H7 (cell line): ENCODE results near the gene PEG3. TPM values are rescaled to one million over a fixed set of nuclear protein-coding genes. Genes with fewer than 3 reads are reported as not detected.
"Not testable (repeated sequence)": the region's sequence is repeated elsewhere in the genome, so short reads cannot be mapped to it uniquely, and the experiment has no call there.

Experiments used
- DNase-seq: peaks from one replicate; pipeline ENCODE4 v3.0.0; 2012
- H3K27me3 ChIP-seq: 2 replicates; pipeline ENCODE4 v1.6.0; 2011; ENCODE audit warnings: mild to moderate bottlenecking, low read length; ENCODE audit not compliant: control insufficient read depth, insufficient read depth
- H3K36me3 ChIP-seq: replicated peaks from 2 replicates; pipeline ENCODE4 v1.5.1; 2011; ENCODE audit warnings: low read length; ENCODE audit not compliant: control insufficient read depth, insufficient read depth
- H3K4me3 ChIP-seq: 2 replicates; pipeline ENCODE4 v1.5.1; 2011; ENCODE audit warnings: low read depth, mild to moderate bottlenecking, control low read depth, low read length, moderate library complexity; ENCODE audit not compliant: insufficient read depth
- total RNA-seq: library from RNA; depleted of rRNA; stranded (reverse); fragments of >200 nt; shearing (Covaris generic); gene quantifications from 2 replicates; pipeline ENCODE4 v1.2.3, GENCODE V29; 2014

Gene PEG3
- total RNA-seq, 1 experiment from 2014 or later, result not detected

DNA sequence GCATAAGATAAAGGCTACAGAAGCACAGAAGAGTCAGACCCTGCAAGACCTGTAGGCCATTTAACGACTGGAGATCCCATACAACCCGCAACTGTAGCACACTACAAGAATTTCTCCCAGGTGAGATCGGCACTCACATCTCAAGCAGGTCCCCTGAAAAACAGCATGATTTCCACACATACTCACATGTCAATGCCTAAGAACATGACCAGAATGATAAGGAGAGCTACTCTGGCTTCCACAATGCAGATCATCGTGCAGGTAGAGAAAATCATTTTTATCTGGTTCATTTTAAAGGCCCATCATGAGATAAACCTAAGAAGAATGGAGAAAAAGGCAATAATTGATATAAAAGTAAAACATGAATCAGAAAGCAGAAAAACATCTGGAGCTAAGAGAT, 17.5 kb upstream of the PEG3 start:
- Histone ChIP-seq H3K27me3 (no peaks in the 10 kb centered on the region), H3K36me3 (no peaks in the 10 kb centered on the region), H3K4me3 (no peak overlapping the region)
- DNase-seq, result no peak

DNA sequence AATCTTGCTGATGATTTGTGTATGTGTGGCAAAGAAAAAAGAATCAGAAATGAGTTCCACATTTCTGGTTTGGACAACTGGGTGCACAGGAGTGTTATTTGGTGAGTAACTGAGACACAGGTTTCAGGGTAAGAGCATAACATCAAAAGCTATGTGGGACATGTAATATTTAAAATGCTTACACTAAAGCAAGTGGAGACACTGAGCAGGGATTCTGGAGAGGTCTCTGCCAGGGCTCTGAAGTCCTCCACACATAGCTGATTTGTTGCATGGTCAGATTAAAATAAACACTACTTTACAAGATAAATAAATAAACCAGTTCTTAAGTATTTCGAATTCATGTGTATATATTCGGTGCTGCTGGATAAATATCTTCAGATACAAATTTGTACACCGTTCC, 16.3 kb upstream of the PEG3 start:
- H3K4me3 ChIP-seq, result no peak overlapping the region
- no peaks in the 10 kb centered on the region for H3K36me3 ChIP-seq
- DNase-seq, result no peak
- no peaks in the 10 kb centered on the region for H3K27me3 ChIP-seq

- not testable (repeated sequence) for H3K36me3 ChIP-seq, DNase-seq, H3K4me3 ChIP-seq, H3K27me3 ChIP-seq
Measured at GRCh38 chr19:56852361-56852760, 11.8 kb upstream of the PEG3 start.

- Histone ChIP-seq H3K27me3 (no peaks in the 10 kb centered on the region), H3K36me3 (no peaks in the 10 kb centered on the region)
Measured at GRCh38 chr19:56848166-56848565, 7.6 kb upstream of the PEG3 start.

GRCh38 chr19:56842412-56842811, 1.9 kb upstream of the PEG3 start:
- Histone ChIP-seq H3K27me3 (no peaks in the 10 kb centered on the region), H3K4me3 (no peak overlapping the region)
- no peak for DNase-seq

More at GRCh38 chr19:56848166-56848565, 7.6 kb upstream of the PEG3 start:
- no peak for DNase-seq
- H3K4me3 ChIP-seq, result no peak overlapping the region

GRCh38 chr19:56841193-56841543, 642 bp upstream of the PEG3 start:
- no peak overlapping the region for H3K4me3 ChIP-seq

More at GRCh38 chr19:56842412-56842811, 1.9 kb upstream of the PEG3 start:
- no peaks in the 10 kb centered on the region for H3K36me3 ChIP-seq

GRCh38 chr19:56839652-56840450, 675 bp downstream of the PEG3 start:
- peak; percentile 23 for DNase-seq
- Histone ChIP-seq H3K4me3 (no peak overlapping the region), H3K36me3 (no peaks in the 10 kb centered on the region), H3K27me3 (no peaks in the 10 kb centered on the region)

More at GRCh38 chr19:56841193-56841543, 642 bp upstream of the PEG3 start:
- Histone ChIP-seq H3K36me3 (no peaks in the 10 kb centered on the region), H3K27me3 (no peaks in the 10 kb centered on the region)
- no peak for DNase-seq

- DNase-seq, result no peak
- Histone ChIP-seq H3K36me3 (no peaks in the 10 kb centered on the region), H3K4me3 (no peak overlapping the region), H3K27me3 (no peaks in the 10 kb centered on the region)
Measured at GRCh38 chr19:56838909-56839651, 1.4 kb downstream of the PEG3 start.

- Histone ChIP-seq H3K4me3 (no peak overlapping the region), H3K36me3 (no peaks in the 10 kb centered on the region), H3K27me3 (no peaks in the 10 kb centered on the region)
- DNase-seq, result peak; percentile 29
Measured at GRCh38 chr19:56838024-56838908, 2.3 kb downstream of the PEG3 start.

DNA sequence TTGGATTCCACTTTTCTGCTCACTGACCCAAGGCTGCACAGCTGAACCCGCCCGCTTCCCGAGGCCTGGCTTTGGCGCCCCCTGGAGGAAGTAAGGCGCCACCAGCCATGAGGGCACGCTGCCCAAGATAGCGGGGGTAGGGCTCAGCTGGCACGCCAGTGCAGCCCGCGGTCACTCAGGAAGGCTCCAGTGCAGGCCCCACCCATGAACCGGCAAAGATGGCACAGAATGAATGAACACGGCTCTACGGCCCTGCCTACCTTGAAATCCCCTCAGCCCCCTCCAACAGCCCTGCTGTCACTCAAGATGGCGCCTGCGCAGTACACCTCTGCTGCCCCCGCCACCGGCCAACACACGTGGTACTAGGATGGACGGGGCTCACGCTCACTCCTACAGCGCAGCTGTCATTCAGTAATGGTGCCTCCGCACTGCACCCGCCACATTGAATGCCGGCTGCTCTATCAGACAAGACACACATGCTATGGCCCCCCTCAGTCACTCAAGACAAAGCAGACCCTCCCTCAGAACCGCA, 3.0 kb downstream of the PEG3 start:
- H3K4me3 ChIP-seq, result no peak overlapping the region
- DNase-seq, result peak; percentile 26
- H3K36me3 ChIP-seq, result no peaks in the 10 kb centered on the region
- H3K27me3 ChIP-seq, result no peaks in the 10 kb centered on the region

DNA sequence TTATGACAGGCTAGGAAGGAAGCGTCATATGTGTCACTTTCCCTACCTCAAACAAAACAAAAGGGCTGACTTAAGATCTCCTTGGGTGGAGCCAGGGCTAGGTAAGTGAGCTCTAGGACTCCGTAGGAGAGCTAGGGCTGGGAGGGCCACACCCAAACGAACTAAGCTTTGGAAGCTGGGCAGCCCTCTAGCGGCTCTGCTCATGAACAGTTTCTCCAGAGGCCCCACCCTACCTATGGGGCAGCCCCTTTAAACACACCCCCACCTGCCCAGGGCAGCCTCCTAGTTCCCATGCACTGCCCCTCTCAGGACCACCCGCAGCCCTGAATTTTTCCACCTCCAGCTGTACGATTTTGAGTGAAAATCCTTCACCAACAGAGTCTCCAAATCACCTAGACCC, 3.5 kb downstream of the PEG3 start:
- Histone ChIP-seq H3K4me3 (no peak overlapping the region), H3K36me3 (no peaks in the 10 kb centered on the region), H3K27me3 (no peaks in the 10 kb centered on the region)
- DNase-seq, result peak; percentile 12

GRCh38 chr19:56836059-56836458, 4.5 kb downstream of the PEG3 start:
- no peaks in the 10 kb centered on the region for H3K36me3 ChIP-seq

GRCh38 chr19:56835401-56835800, 5.1 kb downstream of the PEG3 start:
- no peak for DNase-seq
- Histone ChIP-seq H3K36me3 (no peaks in the 10 kb centered on the region), H3K4me3 (no peak overlapping the region), H3K27me3 (no peaks in the 10 kb centered on the region)

More at GRCh38 chr19:56836059-56836458, 4.5 kb downstream of the PEG3 start:
- Histone ChIP-seq H3K4me3 (no peak overlapping the region), H3K27me3 (no peaks in the 10 kb centered on the region)
- DNase-seq, result no peak
